HepG2 (cell line): Measurements from ENCODE around the gene C4BPA. TPM values are rescaled to one million over a fixed set of nuclear protein-coding genes. Genes with fewer than 3 reads are reported as not detected.
A peak's percentile ranks its signal among the peaks of the same experiment; 100 is the strongest.

Experiments
- ELF3 ChIP-seq: IDR thresholded peaks from 2 replicates; pipeline ENCODE4 v1.6.1; 2016; ENCODE audit warnings: missing genetic modification reagents, missing compliant biosample characterization
- GABPA ChIP-seq, 2 experiments: IDR thresholded peaks; 2 replicates each; pipeline ENCODE4 v1.6.1; 2011 to 2016; ENCODE audit warnings: low read depth in 2 of 2, low read length in 1 of 2, missing biosample characterization in 1 of 2, missing genetic modification characterization in 1 of 2
- GTF2F1 ChIP-seq: fragments of 150-350 bp; IDR thresholded peaks from 2 replicates; pipeline ENCODE4 v1.6.1; 2014; ENCODE audit warnings: low read length
- IRX3 ChIP-seq: sonication (generic); formaldehyde crosslinking; IDR thresholded peaks from 2 replicates; pipeline ENCODE4 v1.8.1; 2023; ENCODE audit warnings: mild to moderate bottlenecking, low read depth, missing genetic modification reagents, borderline replicate concordance
- NCOA1 ChIP-seq: sonication (generic); formaldehyde crosslinking; IDR thresholded peaks from 2 replicates; pipeline ENCODE4 v1.9.0; 2021; ENCODE audit warnings: missing genetic modification reagents
- NCOA2 ChIP-seq: sonication (generic); formaldehyde crosslinking; IDR thresholded peaks from 2 replicates; pipeline ENCODE4 v1.8.0; 2022; ENCODE audit warnings: inconsistent platforms
- NFIC ChIP-seq: IDR thresholded peaks from 2 replicates; pipeline ENCODE4 v1.6.1; 2012; ENCODE audit warnings: mild to moderate bottlenecking, low read length, inconsistent platforms
- SRF ChIP-seq: IDR thresholded peaks from 2 replicates; pipeline ENCODE4 v1.6.1; 2011; ENCODE audit warnings: mild to moderate bottlenecking, low read depth, low read length, moderate library complexity
- TBX2 ChIP-seq: sonication (generic); formaldehyde crosslinking; IDR thresholded peaks from 2 replicates; pipeline ENCODE4 v1.5.0; 2020; ENCODE audit warnings: missing genetic modification reagents, mild to moderate bottlenecking, borderline replicate concordance
- TOE1 ChIP-seq: sonication (generic); formaldehyde crosslinking; IDR thresholded peaks from 2 replicates; pipeline ENCODE4 v1.4.0; 2020; ENCODE audit warnings: mild to moderate bottlenecking, missing genetic modification reagents
- TSC22D2 ChIP-seq: sonication (generic); formaldehyde crosslinking; IDR thresholded peaks from 2 replicates; pipeline ENCODE4 v1.5.1; 2020; ENCODE audit warnings: missing genetic modification reagents, mild to moderate bottlenecking, borderline replicate concordance
- ZNF337 ChIP-seq: sonication (generic); formaldehyde crosslinking; IDR thresholded peaks from 2 replicates; pipeline ENCODE4 v1.5.1; 2020; ENCODE audit warnings: missing genetic modification reagents, low read depth, mild to moderate bottlenecking, borderline replicate concordance
- polyA plus RNA-seq, 8 experiments: library from polyadenylated mRNA; depleted of rRNA in 3 of 8; stranded (reverse) in 7 of 8; unstranded in 1 of 8; fragments of >200 nt; fragmentation: Illumina TruSeq in 4 of 8; extraction: Trizol in 4 of 8; gene quantifications; 2 replicates each; pipeline versions ENCODE4 v1.2.1 to v1.2.3, GENCODE V29; 2011 to 2016; ENCODE audit warnings: low read depth in 4 of 8, missing spikeins in 1 of 8, mixed read lengths in 1 of 8; ENCODE audit not compliant: insufficient read depth in 1 of 8
- total RNA-seq, 5 experiments: library from RNA; depleted of rRNA; stranded (reverse); fragments of >200 nt; fragmentation: Illumina TruSeq; extraction: Trizol; gene quantifications; 2 replicates each; pipeline ENCODE4 v1.2.3, GENCODE V29; 2016; ENCODE audit warnings: low read depth in 1 of 5
- TF ChIP-seq, protein P1 (sequence below): sonication (generic); formaldehyde crosslinking; conservative IDR thresholded peaks from 2 replicates; pipeline ENCODE4 v1.8.0; 2022; ENCODE audit warnings: low read depth, missing genetic modification reagents
- TF ChIP-seq, protein P2 (sequence below): sonication (generic); formaldehyde crosslinking; IDR thresholded peaks from 2 replicates; pipeline ENCODE4 v1.8.0; 2022; ENCODE audit warnings: missing genetic modification reagents, low read depth, mild to moderate bottlenecking, borderline replicate concordance
- TF ChIP-seq, protein P3 (sequence below), 2 experiments: sonication (generic) in 1 of 2; formaldehyde crosslinking in 1 of 2; IDR thresholded peaks; 2 replicates each; pipeline versions ENCODE4 v1.5.1 to v1.6.1; 2011 to 2020; ENCODE audit warnings: borderline replicate concordance in 1 of 2, low read depth in 1 of 2, low read length in 1 of 2, mild to moderate bottlenecking in 1 of 2, missing genetic modification reagents in 1 of 2, moderate library complexity in 1 of 2
- TF ChIP-seq, protein P4 (sequence below), 2 experiments: IDR thresholded peaks; 2 replicates each; pipeline ENCODE4 v1.6.1; 2011 to 2012; ENCODE audit warnings: low read length in 2 of 2, borderline replicate concordance in 1 of 2, low read depth in 1 of 2, mild to moderate bottlenecking in 1 of 2, moderate library complexity in 1 of 2
- TF ChIP-seq, protein P5 (sequence below): conservative IDR thresholded peaks from 2 replicates; pipeline ENCODE4 v1.6.1; 2018; ENCODE audit warnings: missing genetic modification reagents

Gene C4BPA
- total and polyA plus RNA-seq, 2 of the 13 experiments (the other 11 are each of a cell fraction or from before 2014, with no cell fraction given), result 32.1 to 60.1 TPM

DNA sequence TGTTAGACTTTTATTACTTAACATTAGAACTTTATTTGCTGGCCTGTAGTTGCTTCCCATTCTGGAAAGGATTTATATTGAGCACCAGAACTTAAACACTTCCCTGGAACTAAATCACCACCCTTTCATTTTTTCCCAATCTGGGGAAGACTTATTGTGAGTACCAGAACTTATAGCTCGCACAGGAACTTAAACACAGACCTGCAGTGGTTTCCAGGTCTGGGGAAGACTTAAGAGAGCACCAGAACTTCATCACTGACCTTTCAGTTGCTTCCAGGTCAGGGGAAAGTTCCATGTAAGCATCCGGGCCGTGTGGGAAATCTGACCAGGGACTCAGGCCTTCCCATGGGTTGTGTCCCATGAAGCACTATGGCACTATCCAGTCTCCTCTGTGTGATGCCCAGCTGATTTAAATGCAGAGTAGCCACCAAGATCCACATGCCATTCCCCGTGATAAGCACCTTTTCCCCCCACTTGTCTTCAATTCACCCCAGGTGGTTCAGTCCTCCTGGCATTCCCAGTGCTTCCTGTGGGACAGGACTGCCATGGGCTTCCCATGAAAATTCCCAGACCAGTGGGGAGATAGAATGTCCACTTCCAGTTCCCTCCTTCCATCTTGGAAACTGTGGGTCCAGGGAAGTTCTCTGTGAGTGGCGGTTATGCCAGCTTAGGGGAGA is 48.9 kb downstream of the C4BPA start (continued):
- peak; percentile 72 for TF ChIP-seq GABPA (IDR thresholded peaks at IDR 0.05; ENCODE audit: low read depth, low read length)
- TF ChIP-seq GABPA (CRISPR knock-in tag; IDR thresholded peaks at IDR 0.05; ENCODE audit: low read depth), result peak; percentile 98
- TF ChIP-seq, protein P1, sequence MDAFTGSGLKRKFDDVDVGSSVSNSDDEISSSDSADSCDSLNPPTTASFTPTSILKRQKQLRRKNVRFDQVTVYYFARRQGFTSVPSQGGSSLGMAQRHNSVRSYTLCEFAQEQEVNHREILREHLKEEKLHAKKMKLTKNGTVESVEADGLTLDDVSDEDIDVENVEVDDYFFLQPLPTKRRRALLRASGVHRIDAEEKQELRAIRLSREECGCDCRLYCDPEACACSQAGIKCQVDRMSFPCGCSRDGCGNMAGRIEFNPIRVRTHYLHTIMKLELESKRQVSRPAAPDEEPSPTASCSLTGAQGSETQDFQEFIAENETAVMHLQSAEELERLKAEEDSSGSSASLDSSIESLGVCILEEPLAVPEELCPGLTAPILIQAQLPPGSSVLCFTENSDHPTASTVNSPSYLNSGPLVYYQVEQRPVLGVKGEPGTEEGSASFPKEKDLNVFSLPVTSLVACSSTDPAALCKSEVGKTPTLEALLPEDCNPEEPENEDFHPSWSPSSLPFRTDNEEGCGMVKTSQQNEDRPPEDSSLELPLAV (CRISPR knock-in tag), result no peak
- TF ChIP-seq TBX2, result no peak
- TF ChIP-seq, protein P2, sequence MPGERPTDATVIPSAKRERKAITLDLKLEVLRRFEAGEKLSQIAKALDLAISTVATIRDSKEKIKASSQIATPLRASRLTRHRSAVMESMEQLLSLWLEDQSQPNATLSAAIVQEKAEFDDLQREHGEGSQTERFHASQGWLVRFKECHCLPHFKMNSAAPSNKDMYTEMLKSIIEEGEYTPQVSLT (CRISPR knock-in tag), result no peak
- peak; percentile 27; the same call in 1 of the 2 replicates for TF ChIP-seq NCOA2 (CRISPR knock-in tag)
- no peak for TF ChIP-seq NFIC
- no peak; the same call in 1 of the 2 replicates for TF ChIP-seq GTF2F1
- TF ChIP-seq SRF, result peak; percentile 67
- no peak for TF ChIP-seq IRX3 (CRISPR knock-in tag)
- TF ChIP-seq TSC22D2 (CRISPR knock-in tag), result no peak; the same call in 1 of the 2 replicates
- TF ChIP-seq TOE1 (CRISPR knock-in tag), result no peak
- TF ChIP-seq, protein P3, sequence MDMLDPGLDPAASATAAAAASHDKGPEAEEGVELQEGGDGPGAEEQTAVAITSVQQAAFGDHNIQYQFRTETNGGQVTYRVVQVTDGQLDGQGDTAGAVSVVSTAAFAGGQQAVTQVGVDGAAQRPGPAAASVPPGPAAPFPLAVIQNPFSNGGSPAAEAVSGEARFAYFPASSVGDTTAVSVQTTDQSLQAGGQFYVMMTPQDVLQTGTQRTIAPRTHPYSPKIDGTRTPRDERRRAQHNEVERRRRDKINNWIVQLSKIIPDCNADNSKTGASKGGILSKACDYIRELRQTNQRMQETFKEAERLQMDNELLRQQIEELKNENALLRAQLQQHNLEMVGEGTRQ (IDR thresholded peaks at IDR 0.05; ENCODE audit: low read depth, low read length), result no peak
- TF ChIP-seq, protein P3 (CRISPR knock-in tag; IDR thresholded peaks at IDR 0.05; ENCODE audit: borderline replicate concordance), result no peak
- no peak for TF ChIP-seq ZNF337 (CRISPR knock-in tag)
- TF ChIP-seq, protein P4, sequence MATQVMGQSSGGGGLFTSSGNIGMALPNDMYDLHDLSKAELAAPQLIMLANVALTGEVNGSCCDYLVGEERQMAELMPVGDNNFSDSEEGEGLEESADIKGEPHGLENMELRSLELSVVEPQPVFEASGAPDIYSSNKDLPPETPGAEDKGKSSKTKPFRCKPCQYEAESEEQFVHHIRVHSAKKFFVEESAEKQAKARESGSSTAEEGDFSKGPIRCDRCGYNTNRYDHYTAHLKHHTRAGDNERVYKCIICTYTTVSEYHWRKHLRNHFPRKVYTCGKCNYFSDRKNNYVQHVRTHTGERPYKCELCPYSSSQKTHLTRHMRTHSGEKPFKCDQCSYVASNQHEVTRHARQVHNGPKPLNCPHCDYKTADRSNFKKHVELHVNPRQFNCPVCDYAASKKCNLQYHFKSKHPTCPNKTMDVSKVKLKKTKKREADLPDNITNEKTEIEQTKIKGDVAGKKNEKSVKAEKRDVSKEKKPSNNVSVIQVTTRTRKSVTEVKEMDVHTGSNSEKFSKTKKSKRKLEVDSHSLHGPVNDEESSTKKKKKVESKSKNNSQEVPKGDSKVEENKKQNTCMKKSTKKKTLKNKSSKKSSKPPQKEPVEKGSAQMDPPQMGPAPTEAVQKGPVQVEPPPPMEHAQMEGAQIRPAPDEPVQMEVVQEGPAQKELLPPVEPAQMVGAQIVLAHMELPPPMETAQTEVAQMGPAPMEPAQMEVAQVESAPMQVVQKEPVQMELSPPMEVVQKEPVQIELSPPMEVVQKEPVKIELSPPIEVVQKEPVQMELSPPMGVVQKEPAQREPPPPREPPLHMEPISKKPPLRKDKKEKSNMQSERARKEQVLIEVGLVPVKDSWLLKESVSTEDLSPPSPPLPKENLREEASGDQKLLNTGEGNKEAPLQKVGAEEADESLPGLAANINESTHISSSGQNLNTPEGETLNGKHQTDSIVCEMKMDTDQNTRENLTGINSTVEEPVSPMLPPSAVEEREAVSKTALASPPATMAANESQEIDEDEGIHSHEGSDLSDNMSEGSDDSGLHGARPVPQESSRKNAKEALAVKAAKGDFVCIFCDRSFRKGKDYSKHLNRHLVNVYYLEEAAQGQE (IDR thresholded peaks at IDR 0.05; ENCODE audit: borderline replicate concordance in 1 of 2, low read depth in 1 of 2, low read length in 2 of 2), result 0 out of 4 replicates have a peak, but pooled peaks of 1 of the 2 experiments have one; percentile 5
- TF ChIP-seq, protein P5, sequence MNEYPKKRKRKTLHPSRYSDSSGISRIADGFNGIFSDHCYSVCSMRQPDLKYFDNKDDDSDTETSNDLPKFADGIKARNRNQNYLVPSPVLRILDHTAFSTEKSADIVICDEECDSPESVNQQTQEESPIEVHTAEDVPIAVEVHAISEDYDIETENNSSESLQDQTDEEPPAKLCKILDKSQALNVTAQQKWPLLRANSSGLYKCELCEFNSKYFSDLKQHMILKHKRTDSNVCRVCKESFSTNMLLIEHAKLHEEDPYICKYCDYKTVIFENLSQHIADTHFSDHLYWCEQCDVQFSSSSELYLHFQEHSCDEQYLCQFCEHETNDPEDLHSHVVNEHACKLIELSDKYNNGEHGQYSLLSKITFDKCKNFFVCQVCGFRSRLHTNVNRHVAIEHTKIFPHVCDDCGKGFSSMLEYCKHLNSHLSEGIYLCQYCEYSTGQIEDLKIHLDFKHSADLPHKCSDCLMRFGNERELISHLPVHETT (CRISPR knock-in tag), result no peak; the same call in 1 of the 2 replicates
- TF ChIP-seq ELF3 (CRISPR knock-in tag), result no peak
- no peak for TF ChIP-seq NCOA1
